ENCODE data around the gene ADCY5. TPM values are rescaled to one million over a fixed set of nuclear protein-coding genes. Genes with fewer than 3 reads are reported as not detected.

Gene ADCY5
- polyA plus RNA-seq, 1 experiment = 0.21 TPM

DNA sequence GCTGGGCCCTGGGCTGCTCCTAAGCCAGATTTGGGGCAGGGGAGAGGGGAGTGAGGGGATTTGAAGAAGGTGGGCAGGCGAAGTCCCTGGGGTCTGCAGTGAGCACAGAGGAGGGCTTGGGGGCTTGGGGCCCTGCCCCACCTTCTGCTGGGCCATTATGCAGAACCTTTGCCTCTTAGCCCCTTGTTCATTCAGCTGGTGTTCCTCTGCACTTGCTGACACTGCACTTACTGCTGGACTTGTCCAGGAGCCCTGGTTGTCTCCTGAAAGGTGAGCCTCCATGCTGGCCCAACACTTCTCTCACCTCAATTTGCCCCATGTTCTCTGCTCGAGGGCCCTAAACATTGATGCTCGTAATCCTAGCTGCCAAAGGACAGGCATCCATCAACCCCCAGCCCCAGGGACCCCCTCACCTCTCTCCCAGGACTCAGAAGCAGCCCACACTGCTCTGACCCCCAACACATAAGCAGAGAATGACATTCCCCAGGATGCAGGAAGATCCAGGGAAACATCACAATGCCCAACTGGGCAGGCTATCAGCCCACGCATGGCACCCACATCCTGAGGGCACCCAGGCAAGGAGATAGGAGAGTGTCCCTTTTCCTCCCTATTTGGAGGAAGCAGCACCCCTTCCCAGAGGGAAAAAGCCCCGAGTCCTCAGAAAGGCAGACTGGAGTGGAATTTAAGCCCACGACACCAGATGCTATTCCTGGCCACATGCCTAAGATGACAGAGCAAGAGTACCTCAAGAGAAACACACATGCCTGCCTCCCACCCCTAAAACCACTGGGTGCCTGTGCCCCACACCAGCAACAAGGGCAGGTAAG is 76.8 kb downstream of the ADCY5 start:
- Histone ChIP-seq H3K27me3 (ENCODE audit: control insufficient read depth, insufficient read depth, low read length) (peaks cover 22% of the 10 kb centered on the region), H3K4me3 (ENCODE audit: low read depth, low read length) (no peak overlapping the region), H3K36me3 (ENCODE audit: control insufficient read depth, insufficient read depth, low read length) (no peaks in the 10 kb centered on the region)
- POLR2A ChIA-PET = no interaction called here
- no peak for DNase-seq (ENCODE audit: low read depth)
- TF ChIP-seq, protein P1, sequence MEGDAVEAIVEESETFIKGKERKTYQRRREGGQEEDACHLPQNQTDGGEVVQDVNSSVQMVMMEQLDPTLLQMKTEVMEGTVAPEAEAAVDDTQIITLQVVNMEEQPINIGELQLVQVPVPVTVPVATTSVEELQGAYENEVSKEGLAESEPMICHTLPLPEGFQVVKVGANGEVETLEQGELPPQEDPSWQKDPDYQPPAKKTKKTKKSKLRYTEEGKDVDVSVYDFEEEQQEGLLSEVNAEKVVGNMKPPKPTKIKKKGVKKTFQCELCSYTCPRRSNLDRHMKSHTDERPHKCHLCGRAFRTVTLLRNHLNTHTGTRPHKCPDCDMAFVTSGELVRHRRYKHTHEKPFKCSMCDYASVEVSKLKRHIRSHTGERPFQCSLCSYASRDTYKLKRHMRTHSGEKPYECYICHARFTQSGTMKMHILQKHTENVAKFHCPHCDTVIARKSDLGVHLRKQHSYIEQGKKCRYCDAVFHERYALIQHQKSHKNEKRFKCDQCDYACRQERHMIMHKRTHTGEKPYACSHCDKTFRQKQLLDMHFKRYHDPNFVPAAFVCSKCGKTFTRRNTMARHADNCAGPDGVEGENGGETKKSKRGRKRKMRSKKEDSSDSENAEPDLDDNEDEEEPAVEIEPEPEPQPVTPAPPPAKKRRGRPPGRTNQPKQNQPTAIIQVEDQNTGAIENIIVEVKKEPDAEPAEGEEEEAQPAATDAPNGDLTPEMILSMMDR (IDR thresholded peaks at IDR 0.05; ENCODE audit: insufficient read depth, low read depth, low read length) = no peak
- CTCF ChIA-PET = interaction anchor here (0.6 kb wide), 1 partner anchor 9 kb away, joined by 3 read pairs; no protein-coding TSS in a partner anchor

DNA sequence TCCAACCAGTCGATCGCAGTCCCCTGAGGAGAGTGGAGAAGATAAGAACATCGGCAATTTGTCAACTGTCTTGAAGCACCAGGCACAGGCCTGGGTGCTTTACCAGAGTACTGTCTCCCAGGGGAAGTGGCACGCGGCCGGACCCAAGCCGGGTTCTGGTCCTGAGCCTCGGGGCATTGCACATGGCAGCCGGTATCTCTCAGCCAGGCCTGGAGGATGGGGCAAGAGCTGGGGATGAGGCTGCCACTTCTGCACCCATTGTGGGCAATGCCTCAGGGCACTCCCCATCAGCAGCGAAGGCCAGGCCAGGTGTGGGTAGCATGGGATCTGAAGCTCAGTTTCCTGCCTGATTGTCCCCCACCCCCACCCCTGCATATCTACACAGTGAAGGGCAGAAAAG is 77.5 kb downstream of the ADCY5 start:
- Histone ChIP-seq H3K4me3 (ENCODE audit: low read depth, low read length) (no peak overlapping the region), H3K36me3 (ENCODE audit: control insufficient read depth, insufficient read depth, low read length) (no peaks in the 10 kb centered on the region), H3K27me3 (ENCODE audit: control insufficient read depth, insufficient read depth, low read length) (peaks cover 19% of the 10 kb centered on the region)
- ChIA-PET CTCF (interaction anchor here (1.6 kb wide), 1 partner anchor 42 kb away, joined by 5 read pairs; no protein-coding TSS in a partner anchor), POLR2A (no interaction called here)
- TF ChIP-seq, protein P1 (IDR thresholded peaks at IDR 0.05; ENCODE audit: insufficient read depth, low read depth, low read length) = no peak
- DNase-seq (ENCODE audit: low read depth) = no peak

DNA sequence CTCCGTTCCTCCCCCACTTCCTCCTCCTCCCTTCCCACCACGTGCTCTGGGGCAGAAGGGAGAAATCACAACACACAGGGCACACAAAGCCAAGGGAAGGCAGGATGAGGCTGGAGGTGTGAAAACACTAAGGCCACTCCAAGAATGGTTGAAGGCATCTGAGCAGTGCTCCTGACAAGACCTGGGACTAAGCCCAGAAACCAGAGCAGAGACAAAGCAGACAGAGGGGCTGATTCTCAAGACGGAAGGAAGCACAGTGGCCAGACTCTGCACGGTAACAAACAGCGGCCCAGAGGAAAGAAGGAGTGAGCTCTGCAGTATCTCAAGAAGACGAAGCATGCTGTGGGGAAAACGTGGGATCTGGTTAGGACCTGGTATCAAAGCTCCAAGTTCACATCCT is 78.1 kb downstream of the ADCY5 start:
- Histone ChIP-seq H3K4me3 (ENCODE audit: low read depth, low read length) (no peak overlapping the region), H3K27me3 (ENCODE audit: control insufficient read depth, insufficient read depth, low read length) (peaks cover 19% of the 10 kb centered on the region), H3K36me3 (ENCODE audit: control insufficient read depth, insufficient read depth, low read length) (no peaks in the 10 kb centered on the region)
- TF ChIP-seq, protein P1 (IDR thresholded peaks at IDR 0.05; ENCODE audit: insufficient read depth, low read depth, low read length) = no peak
- ChIA-PET POLR2A (no interaction called here), CTCF (interaction anchor here (1.6 kb wide), 1 partner anchor 42 kb away, joined by 5 read pairs; no protein-coding TSS in a partner anchor)
- no peak for DNase-seq (ENCODE audit: low read depth)

DNA sequence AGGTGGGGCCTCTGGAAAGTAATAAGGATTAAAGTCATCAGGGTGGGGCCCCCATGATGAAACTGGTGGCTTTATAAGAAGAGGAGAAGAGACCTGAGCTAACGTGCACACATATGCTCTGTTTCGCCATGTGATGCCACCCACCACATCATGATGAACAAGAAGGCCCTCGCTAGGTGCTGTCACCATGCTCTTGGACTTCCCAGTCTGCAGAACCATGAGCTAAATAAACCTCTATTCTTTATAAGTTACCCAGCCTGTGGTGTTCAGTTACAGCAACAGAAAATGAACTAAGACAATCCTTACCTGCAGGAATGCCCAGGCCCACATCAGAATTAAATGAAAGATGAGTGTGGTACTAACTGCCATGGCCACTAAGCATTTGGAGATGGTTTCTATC is 79.8 kb downstream of the ADCY5 start:
- TF ChIP-seq, protein P1 (IDR thresholded peaks at IDR 0.05; ENCODE audit: insufficient read depth, low read depth, low read length) = no peak
- peaks cover 14% of the 10 kb centered on the region for H3K27me3 ChIP-seq (ENCODE audit: control insufficient read depth, insufficient read depth, low read length)
- no peaks in the 10 kb centered on the region for H3K36me3 ChIP-seq (ENCODE audit: control insufficient read depth, insufficient read depth, low read length)
- DNase-seq (ENCODE audit: low read depth) = no peak
- ChIA-PET POLR2A (no interaction called here), CTCF (no interaction called here)
- H3K4me3 ChIP-seq (ENCODE audit: low read depth, low read length) = no peak overlapping the region

DNA sequence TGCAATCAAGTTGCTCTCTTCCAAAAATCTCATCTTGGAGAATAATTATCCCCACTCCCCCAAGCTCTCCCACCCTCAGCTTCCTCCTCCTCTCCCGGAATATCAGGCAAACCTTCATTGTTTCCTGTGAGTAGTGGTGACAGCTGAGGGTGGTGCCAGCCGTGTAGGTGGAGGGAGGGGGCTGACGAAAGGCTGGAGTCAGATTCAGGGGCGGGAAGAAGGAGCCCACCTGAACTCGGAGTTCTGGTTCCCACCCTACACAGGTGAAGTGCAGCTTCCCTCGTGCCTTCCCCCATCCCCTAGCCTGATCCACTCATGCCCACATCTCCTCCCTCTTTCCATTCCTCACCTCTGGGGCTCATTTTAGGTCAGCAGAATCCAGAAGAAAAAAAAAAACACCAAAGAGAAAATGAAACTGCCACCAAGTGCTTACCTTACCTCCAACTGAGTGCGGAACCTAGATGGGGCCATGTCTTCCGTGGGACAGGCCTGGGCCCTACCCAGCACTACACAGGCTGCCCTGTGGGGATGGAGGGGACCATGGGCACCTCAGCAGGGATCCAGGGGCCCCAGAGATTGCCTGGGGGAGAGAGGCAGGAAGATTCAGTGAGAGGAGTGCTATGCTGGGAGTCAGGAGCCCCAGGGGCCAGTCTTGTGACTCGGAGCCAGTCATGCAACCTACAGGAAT is 81.3 kb downstream of the ADCY5 start:
- Histone ChIP-seq H3K4me3 (ENCODE audit: low read depth, low read length) (no peak overlapping the region), H3K27me3 (ENCODE audit: control insufficient read depth, insufficient read depth, low read length) (peaks cover 9% of the 10 kb centered on the region), H3K36me3 (ENCODE audit: control insufficient read depth, insufficient read depth, low read length) (no peaks in the 10 kb centered on the region)
- TF ChIP-seq, protein P1 (IDR thresholded peaks at IDR 0.05; ENCODE audit: insufficient read depth, low read depth, low read length) = no peak
- ChIA-PET CTCF (interaction anchor here (1.5 kb wide), 1 partner anchor 12 kb away, joined by 4 read pairs; no protein-coding TSS in a partner anchor), POLR2A (no interaction called here)
- DNase-seq (ENCODE audit: low read depth) = no peak
